IPS-20b (cell line): ENCODE data around the gene OR7D4.

ENCODE experiments used
- H3K27ac ChIP-seq: one replicate; pipeline ENCODE4 v1.5.1; 2013; ENCODE audit warnings: low read length
- H3K27me3 ChIP-seq: 2 replicates; pipeline ENCODE4 v1.6.1; 2013; ENCODE audit warnings: mild to moderate bottlenecking, low read length, inconsistent platforms; ENCODE audit not compliant: insufficient read depth
- H3K36me3 ChIP-seq: 2 replicates; pipeline ENCODE4 v1.6.1; 2013; ENCODE audit warnings: low read depth, mild to moderate bottlenecking, inconsistent platforms, low read length, moderate library complexity; ENCODE audit not compliant: insufficient read depth
- H3K4me1 ChIP-seq: 2 replicates; pipeline ENCODE4 v1.6.1; 2013; ENCODE audit warnings: mild to moderate bottlenecking, control low read depth, inconsistent platforms, low read length, moderate library complexity; ENCODE audit not compliant: insufficient read depth
- H3K4me3 ChIP-seq: 2 replicates; pipeline ENCODE4 v1.5.1; 2013; ENCODE audit warnings: mild to moderate bottlenecking, low read length, inconsistent platforms
- H3K9ac ChIP-seq: 2 replicates; pipeline ENCODE4 v1.6.1; 2013; ENCODE audit warnings: low read depth, mild to moderate bottlenecking, inconsistent platforms, low read length, moderate library complexity
- H3K9me3 ChIP-seq: 2 replicates; pipeline ENCODE4 v1.6.1; 2013; ENCODE audit warnings: mild to moderate bottlenecking, low read depth, low read length, inconsistent platforms; ENCODE audit not compliant: insufficient read depth

OR7D4 gene

DNA sequence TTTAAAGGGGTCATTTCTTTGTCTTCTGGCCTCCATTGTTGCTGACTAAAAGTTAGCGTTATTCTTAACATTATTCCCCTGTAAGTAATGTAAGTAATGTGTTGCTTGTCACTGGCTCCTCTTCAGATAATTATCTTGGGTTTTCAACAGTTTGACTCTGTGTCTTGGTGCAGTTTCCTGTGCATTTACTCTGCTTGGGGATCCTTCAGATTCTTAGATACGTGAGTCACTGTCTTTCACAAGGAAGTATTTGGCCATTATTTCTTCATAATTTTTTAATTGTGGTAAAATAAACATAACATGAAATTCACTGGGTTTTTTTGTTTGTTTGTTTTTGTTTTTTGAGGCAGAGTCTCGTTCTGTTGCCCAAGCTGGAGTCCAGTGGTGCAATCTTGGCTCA is 54.1 kb downstream of the OR7D4 start:
- H3K27ac ChIP-seq = no peak overlapping the region
- peaks cover 50% of the 10 kb centered on the region for H3K36me3 ChIP-seq
- no peak overlapping the region for H3K9ac ChIP-seq
- H3K4me1 ChIP-seq = no peaks in the 10 kb centered on the region
- peaks cover 5% of the 10 kb centered on the region for H3K9me3 ChIP-seq
- H3K27me3 ChIP-seq = no peaks in the 10 kb centered on the region
- H3K4me3 ChIP-seq = no peak overlapping the region

DNA sequence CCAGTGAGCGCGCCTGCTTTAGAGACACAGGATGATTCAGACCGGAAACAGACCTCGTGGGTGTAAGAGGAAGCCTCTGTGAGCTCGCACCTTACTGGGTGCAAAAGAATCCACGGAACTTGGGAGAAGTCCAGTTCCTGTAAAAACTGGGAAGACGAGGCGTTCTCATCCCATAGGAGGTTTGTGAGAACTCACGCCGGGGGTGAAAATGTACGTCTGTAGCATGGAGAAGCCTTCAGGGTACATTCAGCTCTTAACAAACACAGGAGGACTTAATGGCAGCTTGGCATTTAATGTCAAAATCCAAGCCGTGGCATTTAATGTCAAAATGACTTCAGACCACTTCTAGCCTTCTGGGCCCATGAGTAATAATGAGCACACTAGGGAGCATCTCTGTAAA is 58.0 kb downstream of the OR7D4 start:
- Histone ChIP-seq H3K27ac (no peak overlapping the region), H3K27me3 (no peaks in the 10 kb centered on the region), H3K4me3 (no peak overlapping the region), H3K4me1 (no peaks in the 10 kb centered on the region), H3K9ac (no peak overlapping the region), H3K9me3 (peaks cover 14% of the 10 kb centered on the region), H3K36me3 (peaks cover 87% of the 10 kb centered on the region)
